ENCODE results near the gene ASIC3.

GRCh38 chr7:151095828-151096475, 47.6 kb downstream of the ASIC3 start:
- no peak for TF ChIP-seq POLR2A (IDR thresholded peaks at IDR 0.05)
- TF ChIP-seq CTCF (IDR thresholded peaks at IDR 0.05), result no peak
- TF ChIP-seq EP300 (IDR thresholded peaks at IDR 0.05), result no peak
- TF ChIP-seq POLR2AphosphoS5 (IDR thresholded peaks at IDR 0.05), result no peak

Measured in stomach (tissue), 4 donors.